Glomerular visceral epithelial cell (primary cell): ENCODE data around the gene PPFIA4.

Source experiments
- DNase-seq: peaks from one replicate; pipeline ENCODE4 v3.0.0-alpha.2; 2016; ENCODE audit errors: extremely low spot score

The PPFIA4 gene

GRCh38 chr1:203099805-203100515 is 73.7 kb downstream of the PPFIA4 start:
- DNase-seq = no peak

- DNase-seq = no peak
Observed at GRCh38 chr1:203100516-203100869, 74.2 kb downstream of the PPFIA4 start.

- DNase-seq = no peak
Observed at GRCh38 chr1:203101813-203102634, 75.7 kb downstream of the PPFIA4 start.

- no peak for DNase-seq
Observed at GRCh38 chr1:203103216-203103615, 76.9 kb downstream of the PPFIA4 start.

GRCh38 chr1:203103829-203104495 is 77.7 kb downstream of the PPFIA4 start:
- DNase-seq = no peak

DNA sequence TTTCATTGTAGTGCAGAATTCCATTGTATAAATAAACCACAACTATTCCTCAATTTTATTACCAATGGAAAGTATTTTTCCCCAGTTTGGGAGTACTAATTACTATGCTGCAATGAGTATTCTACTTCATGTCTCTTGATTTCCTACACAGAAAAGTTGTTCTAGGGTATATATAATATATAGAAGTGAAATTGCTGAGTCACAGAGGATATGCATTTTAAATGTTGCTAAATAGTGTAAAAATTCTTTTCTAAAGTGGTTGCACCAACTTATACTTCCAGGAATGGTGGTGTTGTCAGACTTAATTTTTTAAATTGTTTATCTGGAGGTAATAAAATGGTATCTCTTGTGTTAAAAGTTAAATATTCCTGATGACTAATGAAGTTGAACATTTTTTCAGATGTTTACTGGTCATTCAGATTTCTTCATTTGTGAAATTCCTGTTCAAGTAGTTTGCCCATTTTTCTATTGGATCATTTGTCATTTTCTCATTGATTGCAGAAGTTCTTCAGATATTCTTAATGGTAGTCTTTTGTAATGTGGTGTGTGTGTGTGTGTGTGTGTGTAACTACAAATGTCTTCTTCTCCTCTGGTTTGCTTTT is 78.6 kb downstream of the PPFIA4 start:
- no peak for DNase-seq

GRCh38 chr1:203112475-203112874 is 86.2 kb downstream of the PPFIA4 start:
- no peak for DNase-seq

DNA sequence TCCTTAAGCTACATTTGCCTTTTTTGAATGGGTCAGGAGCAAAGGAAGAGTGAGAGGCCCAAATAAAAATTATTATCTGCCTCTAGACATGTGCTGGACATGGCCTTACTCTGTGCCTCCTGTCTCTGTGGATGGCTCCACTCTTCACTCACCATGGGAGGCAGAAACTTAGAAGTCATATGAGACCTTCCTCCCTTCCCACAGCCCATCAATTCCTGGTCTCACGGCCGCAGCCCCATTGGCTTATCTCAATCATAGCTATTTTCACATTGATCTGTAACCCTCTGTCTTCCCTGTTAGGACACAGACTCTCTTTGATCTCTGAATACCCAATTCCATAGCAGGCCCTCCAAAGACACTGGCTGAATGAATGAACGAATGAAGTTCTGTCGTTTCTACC is 87.0 kb downstream of the PPFIA4 start:
- DNase-seq = no peak

- DNase-seq = no peak
Observed at GRCh38 chr1:203114202-203114601, 87.9 kb downstream of the PPFIA4 start.

DNA sequence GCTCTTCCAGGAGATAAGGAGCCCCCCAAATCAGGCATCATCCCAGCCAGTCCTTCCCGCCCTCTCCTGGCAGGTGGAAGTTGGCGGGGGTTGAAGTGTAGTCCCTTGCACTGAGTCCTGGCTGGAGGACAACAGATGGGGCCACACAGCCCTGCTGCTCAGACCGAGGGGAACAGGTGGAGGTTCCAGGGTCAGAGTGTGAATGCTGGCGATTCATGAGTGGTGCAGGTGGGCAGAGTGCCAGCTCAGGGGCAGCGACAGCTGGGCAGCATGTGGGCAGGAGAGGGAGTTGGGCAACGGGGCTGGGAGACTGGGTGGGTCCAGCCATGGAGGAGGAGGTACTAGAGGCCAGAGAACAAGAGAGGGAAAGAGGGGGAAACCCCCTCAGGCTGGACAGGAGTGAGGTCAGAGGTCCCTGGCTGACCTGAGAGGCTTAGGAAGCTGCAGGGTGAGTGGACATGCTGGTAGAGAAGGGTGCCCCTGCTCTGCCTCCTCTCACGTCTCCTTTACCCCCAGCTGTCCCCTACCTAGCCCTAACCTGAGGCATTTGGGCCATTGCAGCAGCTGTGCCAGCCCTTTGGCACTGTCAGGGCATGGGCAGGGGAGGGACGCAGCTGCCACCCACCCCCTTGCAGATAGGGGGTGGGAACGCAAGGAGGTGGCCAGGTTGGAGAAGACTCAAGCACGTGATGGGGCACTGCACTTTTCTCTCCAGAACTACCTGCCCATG is 90.0 kb downstream of the PPFIA4 start:
- DNase-seq = no peak

- DNase-seq = peak; percentile 78
Observed at GRCh38 chr1:203117611-203118575, 91.6 kb downstream of the PPFIA4 start.

GRCh38 chr1:203120325-203121153 is 94.2 kb downstream of the PPFIA4 start:
- no peak for DNase-seq

DNA sequence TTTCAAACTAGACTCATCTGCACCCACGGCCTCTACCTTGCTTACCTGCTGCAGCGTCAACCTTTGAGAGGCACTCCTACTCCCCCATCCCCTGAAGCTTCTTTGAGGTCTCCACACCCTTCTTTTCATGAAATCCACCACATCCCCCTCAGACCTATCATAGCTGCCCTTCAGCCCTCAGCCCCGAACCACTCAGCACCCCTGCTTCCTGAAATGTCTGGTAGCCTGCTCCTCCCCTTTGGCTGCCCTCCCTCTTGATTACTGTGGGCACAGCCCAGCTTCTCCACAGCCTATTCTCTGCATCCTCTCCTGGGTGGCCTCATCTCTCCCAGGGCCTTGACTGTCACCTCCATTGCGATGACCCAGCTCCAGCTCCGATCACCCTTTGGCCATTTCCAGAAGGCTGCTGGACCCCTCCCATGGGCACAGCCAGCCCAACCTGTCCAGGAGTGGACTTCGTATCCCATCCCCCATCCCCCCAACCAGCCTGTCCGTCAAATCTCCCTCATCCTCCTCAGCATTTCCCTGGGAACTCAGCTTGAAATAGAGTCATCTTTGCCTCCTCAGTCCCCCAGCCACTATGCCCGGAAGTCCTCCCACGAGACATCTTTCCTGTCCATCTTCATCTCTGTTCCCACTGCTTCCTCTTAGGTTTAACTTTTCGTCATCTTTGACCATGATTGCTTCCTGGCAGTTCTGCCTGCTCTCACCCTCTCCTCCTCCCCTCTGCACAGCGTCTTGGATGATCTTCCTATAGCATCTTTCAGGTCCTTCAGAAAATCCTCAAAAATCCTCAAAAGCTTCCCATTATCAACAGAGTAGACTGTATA is 95.1 kb downstream of the PPFIA4 start:
- DNase-seq = no peak

- DNase-seq = no peak
Observed at GRCh38 chr1:203122159-203122558, 95.9 kb downstream of the PPFIA4 start.

DNA sequence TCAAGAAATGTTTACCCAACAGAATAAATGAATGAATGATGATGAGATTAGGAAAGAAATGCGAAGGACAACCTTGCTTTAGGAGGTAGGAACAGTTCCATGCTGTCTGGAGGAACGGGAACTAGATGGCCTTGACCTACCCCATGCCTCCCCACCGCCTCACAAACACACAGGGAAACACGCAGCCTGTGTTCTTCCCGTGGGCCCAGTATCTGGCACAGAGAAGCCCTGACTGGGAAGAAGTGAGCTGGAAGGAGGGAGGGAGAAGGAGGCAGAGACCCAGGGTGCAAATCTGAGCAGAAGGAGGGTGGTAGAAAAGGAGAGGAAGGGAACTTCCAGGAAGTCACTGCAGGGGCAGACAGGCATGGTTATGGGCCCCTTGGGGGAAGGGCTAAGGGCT is 97.7 kb downstream of the PPFIA4 start:
- no peak for DNase-seq

DNA sequence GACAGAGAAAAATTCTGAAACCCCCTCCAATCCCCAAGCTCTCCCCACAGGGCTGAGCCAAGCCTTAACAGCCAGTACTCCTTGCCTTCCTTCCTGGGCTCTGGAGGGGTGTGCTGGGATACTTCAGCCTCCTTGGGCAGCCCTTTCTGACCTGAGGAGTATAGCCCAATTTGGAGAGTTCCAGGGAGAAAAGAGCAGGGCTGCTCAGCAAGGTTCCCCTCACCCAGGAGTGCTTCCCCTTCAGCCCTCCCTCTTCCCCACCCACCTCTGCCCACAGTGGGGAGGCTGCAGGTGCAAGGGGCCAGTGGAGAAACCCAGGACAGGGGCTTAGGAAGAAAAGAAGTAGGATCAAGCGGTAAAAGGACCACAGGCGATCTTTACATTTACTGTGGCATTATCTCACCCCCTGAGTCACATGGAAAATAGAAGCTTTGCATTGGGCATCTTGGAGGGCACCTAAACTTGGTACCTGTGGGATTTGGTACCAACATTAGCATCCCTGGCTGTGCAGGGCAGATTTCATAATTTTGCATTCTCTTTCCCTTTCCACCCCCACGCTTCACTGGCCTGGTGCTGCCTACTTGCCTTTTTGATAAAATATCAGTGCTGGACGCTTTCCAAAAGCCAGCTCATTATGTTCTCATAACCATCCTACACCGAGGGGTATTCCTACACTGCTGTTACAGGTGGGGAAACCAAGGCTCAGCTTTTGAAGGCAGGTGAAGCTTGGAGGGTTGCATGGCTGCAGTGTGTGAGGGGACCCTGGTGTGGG is 98.4 kb downstream of the PPFIA4 start:
- DNase-seq = peak; percentile 62

GRCh38 chr1:203126151-203126865 is 100.0 kb downstream of the PPFIA4 start:
- DNase-seq = no peak
